ENCODE measurements around the gene HMGN4.
A peak's percentile ranks its signal among the peaks of the same experiment; 100 is the strongest.
"Not testable (repeated sequence)": the region's sequence is repeated elsewhere in the genome, so short reads cannot be mapped to it uniquely, and the experiment has no call there.

Gene HMGN4

DNA sequence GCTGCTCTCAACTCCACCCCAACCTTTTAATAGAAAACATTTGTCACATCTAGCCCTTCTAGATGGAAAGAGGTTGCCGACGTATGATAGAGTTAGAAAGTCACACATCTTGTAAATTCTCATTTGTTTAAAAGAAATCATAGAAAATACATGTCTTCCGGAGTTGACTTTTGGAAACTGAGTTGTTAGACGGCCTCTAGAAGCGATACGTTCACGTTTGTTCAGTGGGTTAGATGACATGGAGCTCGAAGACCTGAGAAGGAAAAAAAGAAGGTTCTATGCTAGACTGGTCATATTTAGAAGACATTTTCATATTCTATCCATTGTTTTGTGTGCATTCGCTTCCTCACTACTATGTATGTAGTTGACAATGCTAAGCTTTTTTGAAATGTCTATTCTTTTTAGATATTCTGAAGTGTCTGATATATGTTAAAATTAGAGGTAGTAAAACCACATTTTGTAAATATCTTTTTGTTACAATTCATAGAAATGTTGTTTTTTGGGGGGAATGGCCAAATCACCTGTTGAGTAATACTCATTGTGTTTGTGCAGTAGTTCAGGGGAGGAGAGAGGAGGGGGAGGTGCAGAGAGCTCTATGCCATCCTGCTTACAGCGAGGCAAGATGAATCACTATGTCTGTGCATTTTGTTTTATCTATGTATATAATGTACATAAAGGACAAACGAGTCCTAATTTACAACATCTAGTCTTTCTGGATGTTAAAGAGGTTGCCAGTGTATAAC lies 15.5 kb upstream of the HMGN4 start:
- not testable (repeated sequence) for DNase-seq (ENCODE audit: low read depth)

DNA sequence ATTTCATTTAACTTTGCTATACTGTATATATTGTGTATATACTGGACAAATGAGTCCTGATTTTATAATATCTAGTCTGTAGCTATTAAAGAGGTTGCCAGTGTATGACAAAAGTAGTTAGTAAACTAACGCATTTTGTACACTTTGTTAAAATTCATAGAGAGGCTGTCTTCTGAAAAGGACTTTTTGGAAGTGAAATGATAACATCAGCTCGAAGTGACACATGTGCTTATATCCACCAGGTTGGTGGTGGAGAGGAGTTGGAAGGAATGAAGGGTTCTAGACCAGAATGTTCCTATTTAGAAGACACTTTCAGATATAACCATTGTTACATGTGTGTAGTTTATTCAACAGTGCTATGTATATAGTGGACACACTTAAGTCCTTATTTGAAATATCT lies 13.9 kb upstream of the HMGN4 start:
- DNase-seq (ENCODE audit: low read depth) = not testable (repeated sequence)

DNA sequence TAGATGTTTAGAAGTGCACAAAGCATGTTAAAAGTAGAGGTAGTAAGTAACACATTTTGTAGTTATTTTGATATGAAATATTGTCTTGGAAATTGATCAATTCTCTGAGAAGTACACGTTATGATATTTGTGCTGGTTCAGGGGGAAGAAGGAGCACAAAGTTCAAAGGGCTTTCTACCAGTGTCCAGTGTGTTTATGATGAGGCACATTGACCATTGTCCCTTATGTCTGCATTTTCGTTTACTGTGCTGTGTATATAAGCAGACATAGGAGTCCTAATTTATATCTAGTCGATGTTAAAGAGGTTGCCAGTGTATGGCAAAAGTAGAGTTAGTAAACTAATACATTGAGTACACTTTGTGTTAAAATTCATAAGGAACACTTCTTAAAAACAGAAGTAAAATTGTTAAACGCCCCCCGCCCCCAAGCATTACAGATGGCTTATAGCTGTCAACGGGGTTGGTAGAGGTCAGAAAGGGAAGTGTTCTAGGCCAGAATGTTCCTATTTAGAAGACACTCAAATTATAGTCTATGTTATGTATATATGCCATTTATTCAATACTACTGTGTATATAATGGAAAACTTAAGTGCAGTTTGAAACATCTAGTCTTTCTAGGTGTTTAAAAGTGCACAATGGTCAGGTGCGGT lies 13.3 kb upstream of the HMGN4 start:
- no peak for DNase-seq (ENCODE audit: low read depth)

DNA sequence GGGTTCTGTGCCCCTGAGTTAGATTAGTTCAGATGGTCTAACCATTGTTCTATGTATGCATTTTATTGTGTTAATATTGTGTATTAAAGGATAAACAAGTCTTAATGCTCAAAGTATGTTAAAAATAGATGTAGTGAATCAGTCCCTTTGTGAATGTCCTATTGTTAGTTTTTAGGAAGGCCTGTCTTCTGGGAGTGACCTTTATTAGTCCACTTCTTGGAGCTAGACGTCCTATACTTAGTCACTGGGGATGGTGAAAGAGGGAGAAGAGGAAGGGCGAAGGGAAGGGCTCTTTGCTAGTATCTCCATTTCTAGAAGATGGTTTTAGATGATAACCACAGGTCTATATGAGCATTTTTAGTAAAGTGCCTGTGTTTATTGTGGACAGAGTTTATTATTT lies 12.3 kb upstream of the HMGN4 start:
- no peak for DNase-seq (ENCODE audit: low read depth)

DNA sequence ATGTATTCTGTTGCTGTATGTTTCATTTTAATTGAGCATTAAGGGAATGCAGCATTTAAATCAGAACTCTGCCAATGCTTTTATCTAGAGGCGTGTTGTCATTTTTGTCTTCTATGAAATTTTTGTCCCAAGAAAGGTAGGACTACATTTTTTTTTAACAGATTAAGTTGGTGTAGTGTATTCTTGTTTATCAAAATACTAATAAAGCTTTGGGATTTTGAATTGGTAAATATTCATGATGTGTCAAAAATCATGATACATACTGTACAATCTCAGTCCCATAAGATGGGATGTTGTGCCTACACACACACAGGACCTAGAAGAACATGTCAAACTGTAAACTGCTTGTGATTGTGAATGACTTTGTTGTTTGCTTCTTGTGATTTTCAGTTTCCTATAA lies 11.2 kb upstream of the HMGN4 start:
- no peak for DNase-seq (ENCODE audit: low read depth)

DNA sequence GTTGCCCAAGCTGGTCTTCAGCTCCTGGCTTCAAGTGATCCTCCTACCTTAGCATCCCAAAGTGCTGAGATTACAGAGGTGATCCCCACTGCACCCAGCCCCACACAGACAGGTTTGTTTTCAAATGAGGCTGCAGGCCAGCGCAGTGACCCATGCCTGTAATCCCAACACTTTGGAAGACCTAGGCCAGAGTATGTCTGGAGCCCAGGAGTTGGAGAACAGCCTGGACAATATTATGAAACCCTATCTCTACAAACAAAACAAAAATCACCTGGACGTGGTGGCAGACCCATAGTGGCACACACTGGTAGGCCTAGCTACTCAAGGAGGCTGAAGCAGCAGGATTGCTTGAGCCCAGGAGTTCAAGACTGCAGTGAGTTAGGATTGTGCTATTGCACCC lies 8.0 kb upstream of the HMGN4 start:
- no peak for DNase-seq (ENCODE audit: low read depth)

DNA sequence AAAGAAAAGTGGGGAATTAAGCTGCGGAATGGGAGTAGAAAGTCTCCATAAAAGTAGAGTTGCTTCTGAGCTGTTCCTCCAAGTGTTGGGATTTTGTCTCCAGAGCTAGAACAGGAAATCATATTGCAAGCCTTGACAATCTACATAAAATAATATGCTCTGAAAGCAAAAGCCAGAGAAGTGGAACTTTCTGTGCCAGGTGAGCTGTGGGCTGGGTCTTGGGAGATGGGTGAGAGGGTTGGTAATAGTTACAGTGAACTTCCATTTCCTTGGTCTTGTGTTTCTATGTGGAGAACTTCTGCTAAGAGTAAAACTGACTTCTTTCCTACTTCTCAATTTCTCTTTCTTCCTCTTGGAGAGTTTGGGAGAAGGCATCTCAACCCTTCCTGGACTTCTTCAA lies 6.3 kb upstream of the HMGN4 start:
- DNase-seq (ENCODE audit: low read depth) = no peak

DNA sequence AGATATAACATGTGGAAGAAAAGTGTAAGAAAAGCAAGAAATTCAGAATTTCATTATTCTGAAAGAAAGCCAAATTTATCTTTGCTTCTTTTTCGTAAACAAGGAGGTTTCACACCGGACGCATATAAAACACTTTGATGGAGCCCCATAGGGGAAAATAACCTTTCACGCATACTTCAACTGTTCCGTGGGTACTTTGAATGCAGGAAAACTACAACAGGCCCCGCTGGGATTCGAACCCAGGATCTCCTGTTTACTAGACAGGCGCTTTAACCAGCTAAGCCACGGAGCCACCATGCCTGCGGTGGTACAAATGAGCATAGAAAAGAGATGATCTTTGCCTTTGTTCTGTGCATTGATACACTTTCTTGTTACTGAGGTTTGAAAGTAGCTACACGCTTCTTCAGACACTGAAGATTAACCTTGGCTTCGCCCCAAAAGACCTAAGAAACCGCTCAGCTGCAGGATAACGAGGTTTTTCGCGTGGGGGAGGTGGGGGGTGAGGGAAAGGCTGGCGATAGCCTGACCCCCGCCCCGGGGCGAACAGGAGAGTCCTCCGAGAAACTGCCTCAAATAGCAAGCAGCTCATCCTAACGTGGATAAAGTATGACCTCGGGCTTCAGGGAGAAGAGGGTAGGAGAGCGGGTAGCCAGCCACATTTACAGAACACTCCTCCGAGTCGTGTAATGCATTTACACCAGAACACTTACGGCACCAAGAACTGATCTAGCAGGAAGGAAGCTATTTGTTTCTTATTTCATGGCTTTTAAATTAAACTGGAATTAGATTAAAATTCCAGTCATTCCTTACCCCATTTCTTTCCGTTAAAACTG lies 5.3 kb upstream of the HMGN4 start:
- DNase-seq (ENCODE audit: low read depth) = peak; percentile 93

DNA sequence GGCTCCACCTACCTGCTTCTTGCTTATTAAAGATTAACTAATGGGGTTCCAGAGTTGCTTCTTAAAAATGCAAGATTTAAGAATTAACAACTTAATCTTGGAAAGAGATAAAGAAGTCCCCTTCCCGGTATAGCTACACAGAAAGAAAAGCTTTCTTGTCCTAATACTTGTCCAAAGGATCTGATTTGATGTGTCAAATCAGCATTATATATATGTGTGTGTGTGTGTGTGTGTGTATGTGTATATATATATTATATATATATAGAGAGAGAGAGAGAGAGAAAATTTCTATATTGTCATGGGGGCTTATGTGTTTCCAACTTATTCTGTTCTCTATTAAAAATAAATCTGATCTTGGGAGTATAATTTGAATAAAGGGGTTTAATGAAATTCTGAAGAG lies 4.6 kb upstream of the HMGN4 start:
- DNase-seq (ENCODE audit: low read depth) = no peak

DNA sequence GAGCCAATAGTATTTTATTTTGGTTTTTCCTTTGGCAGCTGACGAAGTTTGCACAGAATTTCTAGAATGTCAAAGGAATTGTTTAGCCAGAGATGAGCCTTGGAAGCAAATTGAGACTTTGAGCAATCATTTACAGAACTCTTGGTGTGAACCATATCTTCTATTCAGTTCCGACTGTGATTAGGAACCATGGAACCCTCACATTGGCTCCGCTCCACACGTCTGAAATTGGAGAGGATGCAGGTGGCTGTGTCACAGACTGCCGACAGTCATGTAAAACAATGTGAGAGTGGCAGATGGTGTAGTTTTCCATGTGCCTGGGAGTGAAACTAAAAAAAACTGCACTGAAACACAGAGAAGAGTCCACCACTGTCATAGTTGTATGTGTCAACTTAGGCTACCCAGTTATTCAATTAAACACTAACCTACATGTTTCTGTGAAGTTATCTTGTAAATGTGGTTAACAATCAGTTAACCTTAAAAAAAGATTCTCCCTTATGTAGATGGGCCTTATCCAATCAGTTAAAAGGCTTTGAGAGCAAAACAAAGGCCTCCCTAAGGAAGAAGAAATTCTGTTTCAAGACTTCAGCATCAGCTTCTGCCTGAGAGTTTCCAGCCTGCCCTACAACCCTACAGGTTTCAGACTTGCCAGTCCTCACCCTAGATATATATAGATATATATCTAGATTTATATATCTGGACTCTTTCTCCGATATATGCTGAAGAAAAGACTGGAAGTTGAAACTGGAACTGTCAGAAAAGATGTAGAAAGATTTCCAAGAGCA lies 3.3 kb upstream of the HMGN4 start:
- DNase-seq (ENCODE audit: low read depth) = no peak

DNA sequence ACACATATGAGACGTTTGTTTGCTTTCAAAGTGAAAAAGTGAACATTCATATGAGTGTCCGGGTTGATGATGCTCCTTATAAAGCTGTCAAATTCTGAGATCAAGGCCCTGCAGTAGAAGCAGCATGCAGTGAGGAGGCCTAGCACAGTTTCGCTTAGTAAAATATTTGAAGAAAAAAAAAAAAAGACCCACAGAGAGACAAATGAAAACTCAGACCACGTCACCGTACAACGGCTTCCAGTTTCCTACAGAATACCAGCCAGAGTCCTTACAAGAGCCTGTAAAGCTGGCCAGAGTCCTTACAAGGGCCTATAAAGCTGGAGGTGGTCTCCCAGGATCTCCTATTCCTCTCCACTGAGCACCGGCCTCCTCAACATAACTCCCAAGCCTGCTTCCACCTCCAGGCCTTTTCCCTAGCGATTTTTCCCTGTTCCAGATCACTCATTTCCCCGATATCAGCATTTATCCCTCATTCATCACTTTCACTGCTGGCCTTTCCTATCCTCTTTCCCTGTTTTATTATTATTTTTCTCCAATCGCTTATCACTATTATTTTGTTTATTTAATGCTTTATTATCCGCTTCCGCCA lies 1.5 kb upstream of the HMGN4 start:
- no peak for DNase-seq (ENCODE audit: low read depth)

DNA sequence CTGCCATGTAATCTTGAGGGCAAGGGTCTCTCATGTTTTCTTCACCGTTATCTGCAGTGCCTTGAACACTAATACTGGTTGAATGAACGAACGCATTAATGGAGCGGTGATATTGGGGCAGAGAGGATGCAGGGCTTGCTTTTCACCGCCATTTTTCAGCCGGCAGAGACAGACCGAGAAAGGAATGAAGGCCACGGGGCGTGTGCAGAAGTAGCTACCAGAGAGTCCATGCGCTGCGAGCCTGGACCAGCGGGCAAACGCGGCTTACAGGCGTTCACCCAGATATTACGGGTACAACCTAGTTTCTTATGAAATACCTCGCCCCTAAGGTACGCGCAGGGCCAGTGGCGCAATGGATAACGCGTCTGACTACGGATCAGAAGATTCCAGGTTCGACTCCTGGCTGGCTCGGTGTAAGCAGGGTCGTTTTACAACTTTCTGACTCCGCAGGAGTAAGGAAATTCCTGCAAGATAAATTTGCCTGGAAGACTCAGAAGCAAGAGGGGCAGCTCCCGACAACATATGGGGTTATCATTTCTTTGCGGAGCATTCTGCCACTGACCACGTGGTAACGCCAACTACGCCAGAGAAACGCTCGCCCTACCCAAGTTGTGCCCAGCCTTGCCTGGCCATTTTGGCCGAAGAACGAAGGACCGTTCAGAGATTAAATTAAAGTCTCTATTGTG lies 863 bp upstream of the HMGN4 start:
- peak; percentile 86 for DNase-seq (ENCODE audit: low read depth)

DNA sequence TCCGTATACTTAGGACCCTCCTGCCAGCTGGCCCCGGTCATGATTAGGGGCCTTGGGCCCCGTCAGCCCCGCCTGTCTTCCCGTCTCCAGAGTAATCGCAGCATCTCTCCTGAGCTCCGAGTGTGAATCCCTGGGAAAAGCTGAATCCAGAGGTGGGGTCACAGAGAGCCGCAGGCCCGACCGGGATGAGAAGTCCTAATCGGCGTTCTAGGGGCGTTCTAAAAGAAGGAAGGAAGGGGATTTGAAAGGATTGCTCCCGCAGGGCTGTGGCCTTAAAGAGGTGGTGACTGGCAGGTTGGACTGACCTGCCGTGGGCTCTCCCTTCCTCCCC lies 371 bp downstream of the HMGN4 start:
- DNase-seq (ENCODE audit: low read depth) = no peak

DNA sequence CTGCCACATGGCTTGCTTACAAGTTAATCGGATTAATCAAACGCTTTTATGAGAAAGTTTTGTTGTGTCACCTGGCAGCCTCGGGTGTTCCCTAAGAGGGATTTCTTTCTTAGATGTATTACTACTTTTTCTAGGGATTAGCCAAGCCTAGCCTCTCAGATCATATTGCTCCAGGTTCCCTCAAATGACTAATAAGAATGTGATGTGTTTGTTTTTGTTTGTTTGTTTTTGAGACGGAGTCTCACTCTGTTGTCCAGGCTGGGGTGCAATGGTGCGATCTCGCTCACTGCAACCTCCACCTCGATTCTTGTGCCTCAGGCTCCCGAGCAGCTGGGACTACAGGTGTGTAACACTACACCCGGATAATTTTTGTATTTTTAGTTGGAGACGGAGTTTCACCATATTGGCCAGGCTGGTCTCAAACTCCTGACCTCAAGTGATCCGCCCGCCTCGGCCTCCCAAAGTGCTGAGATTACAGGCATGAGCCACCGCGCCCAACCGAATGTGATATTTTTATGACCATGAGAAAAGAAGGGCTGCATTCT lies 977 bp downstream of the HMGN4 start:
- no peak for DNase-seq (ENCODE audit: low read depth)

DNA sequence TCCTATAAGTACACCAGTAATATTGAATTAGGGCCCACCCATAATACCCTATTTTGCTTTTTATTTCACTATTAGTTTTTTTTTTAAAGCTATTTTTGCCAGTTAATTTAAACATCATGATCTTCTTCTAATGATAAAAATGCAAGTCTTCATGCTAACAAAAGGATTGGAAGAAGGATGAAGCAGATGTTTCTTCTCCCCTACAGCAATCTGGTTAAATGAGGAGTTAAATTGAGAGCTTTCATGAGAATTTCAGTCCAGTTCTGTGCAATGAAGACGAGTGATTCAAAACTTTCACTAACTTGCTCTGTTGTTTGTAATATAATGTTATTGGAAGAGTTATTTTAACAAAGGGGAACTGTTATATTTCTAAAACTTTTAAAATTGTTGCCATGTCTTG lies 3.4 kb downstream of the HMGN4 start:
- no peak for DNase-seq (ENCODE audit: low read depth)

DNA sequence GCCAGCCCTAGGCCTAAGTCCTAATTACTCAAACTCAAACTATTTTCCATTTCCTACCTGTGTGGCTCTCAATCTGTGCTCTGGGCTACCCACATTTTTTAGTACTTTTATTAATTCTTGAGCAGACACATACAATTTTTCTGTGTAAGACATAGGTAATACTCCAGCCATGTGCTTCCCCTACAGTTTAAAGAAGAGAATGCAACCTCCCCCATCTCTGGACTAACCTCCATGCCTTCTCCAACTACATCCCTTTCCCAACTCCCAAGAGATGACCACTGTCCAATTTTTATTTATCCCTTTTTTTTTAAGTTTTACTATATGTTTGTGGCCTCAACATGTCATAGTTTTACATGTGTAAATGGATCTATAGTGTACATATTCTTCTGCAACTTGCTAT lies 5.8 kb downstream of the HMGN4 start:
- DNase-seq (ENCODE audit: low read depth) = no peak

DNA sequence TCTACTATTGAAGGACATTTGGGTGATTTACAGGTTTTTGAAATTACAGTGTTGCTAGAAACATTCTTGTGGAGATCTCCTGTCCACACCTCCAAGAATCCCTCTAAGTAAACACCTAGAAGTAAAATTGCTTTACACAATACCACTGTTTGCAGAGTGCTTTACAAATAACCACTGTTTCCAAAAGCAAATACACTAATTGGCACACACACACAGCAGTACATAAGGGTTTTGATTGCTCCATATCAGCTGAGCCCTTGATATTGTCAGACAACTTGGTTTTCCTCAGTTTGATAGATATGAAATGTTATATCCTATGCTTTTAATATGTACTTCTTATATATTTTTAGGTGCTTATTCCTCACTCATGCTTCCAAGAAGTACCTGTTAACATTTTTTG lies 6.3 kb downstream of the HMGN4 start:
- DNase-seq (ENCODE audit: low read depth) = no peak

DNA sequence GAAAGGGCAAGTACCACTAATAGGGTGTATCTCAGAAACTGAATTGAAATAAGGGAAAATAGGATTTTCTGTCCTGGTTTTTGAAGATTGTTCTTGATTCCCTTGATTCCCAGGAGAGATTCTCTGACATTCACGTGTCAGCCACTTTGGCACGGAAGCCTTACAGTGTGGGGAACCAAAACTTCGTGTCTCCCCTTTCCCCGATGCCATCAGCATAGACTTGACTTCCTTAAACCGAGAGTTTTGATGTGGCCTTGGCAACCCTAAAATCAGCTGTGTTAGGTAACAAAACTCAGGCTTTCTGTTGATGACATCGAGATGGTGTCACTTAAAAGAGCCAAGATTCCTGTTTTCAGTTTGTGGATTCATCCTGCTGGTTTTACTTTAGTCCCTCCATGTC lies 7.5 kb downstream of the HMGN4 start:
- no peak for DNase-seq (ENCODE audit: low read depth)

DNA sequence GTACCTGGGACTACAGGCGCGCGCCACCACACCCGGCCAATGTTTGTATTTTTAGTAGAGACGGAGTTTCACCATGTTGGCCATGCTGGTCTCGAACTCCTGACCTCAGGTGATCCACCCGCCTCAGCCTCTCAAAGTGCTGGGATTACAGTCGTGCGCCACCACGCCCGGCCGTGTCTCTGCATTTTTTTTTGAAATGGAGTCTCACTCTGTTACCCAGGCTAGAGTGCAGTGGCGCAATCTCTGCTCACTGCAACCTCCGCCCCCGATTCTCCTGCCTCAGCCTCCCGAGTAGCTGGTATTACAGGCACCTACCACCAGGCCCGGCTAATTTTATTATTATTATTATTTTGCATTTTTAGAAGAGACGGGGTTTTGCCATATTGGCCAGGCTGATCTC lies 9.2 kb downstream of the HMGN4 start:
- DNase-seq (ENCODE audit: low read depth) = not testable (repeated sequence)

DNA sequence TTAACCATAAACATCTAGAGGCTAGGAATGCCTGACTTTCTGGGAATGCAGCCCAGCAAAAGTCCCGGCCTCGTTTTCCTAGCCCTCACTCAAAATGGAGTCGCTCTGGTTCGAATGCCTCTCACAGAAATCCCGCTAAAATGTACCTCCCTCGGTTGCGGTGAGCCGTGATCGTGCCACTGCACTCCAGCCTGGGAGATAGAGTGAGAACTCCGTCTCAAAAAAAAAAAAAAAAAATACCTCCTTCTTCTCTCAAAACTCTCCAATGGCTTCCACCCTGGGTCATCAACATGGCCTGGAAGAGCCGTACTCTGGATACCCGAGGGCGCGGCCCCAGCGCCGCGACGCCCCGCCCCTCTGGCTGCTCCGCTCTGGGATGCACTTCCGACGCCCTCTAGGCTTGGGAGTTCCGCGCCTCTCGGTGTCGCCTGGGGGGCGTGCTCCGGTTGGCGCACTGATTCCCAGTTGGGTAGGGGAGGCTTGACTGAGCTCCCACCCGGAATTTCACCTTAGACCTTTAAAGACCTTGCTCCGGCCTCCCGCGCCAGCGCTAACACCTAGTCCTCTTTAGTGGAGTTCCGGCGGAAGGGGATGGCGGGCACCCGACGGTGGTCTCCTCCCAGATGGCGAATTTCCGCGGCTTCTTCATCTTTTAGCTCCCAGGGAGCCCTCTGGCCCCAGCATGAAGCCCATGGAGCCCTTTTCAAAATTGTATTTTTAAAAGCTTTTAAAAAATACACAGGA lies 12.3 kb downstream of the HMGN4 start:
- no peak for DNase-seq (ENCODE audit: low read depth)

All from stimulated activated CD8-positive, alpha-beta memory T cell treated with anti-CD3 and anti-CD28 coated beads, Interleukin-15, amount 100 ng/mL, for 1 hour (primary cell).